Prostate gland (tissue), 2 donors: ENCODE measurements around the gene DYSF. TPM values are rescaled to one million over a fixed set of nuclear protein-coding genes. Genes with fewer than 3 reads are reported as not detected.

Source experiments
- DNase-seq: peaks from one replicate; pipeline ENCODE4 v3.0.0-alpha.2; 2019; ENCODE audit warnings: low spot score
- H3K27ac ChIP-seq, 2 donors: fragments of 200-600 bp; sonication (generic); 2 replicates each; pipeline ENCODE4 v1.5.1; 2017 to 2019
- H3K27me3 ChIP-seq: fragments of 200-600 bp; sonication (generic); replicated peaks from 2 replicates; pipeline ENCODE4 v1.5.1; 2019; ENCODE audit not compliant: insufficient read depth
- H3K36me3 ChIP-seq, 2 donors: fragments of 200-600 bp; sonication (generic); 1 replicate in 1 of 2; 2 replicates in 1 of 2; pipeline versions ENCODE4 v1.5.1 to v1.8.1; 2017 to 2019
- H3K4me1 ChIP-seq: fragments of 200-600 bp; sonication (generic); replicated peaks from 2 replicates; pipeline ENCODE4 v1.5.1; 2019
- H3K4me3 ChIP-seq, 2 donors: fragments of 200-600 bp; sonication (generic); 2 replicates each; pipeline ENCODE4 v1.5.1; 2017 to 2019
- H3K9me3 ChIP-seq: fragments of 200-600 bp; sonication (generic); 2 replicates; pipeline ENCODE4 v1.5.1; 2017
- POLR2A ChIP-seq: fragments of 450-650 bp; IDR thresholded peaks from one replicate; pipeline ENCODE4 v1.6.1; 2016; ENCODE audit warnings: antibody characterized with exemption, mild to moderate bottlenecking
- POLR2AphosphoS5 ChIP-seq: sonication (generic); formaldehyde crosslinking; IDR thresholded peaks from one replicate; pipeline ENCODE4 v1.6.1; 2017; ENCODE audit warnings: antibody characterized with exemption
- WGBS: methylation state at CpG from one replicate; pipeline ENCODE4 v1.1.5; 2018; 5-methylcytosine and 5-hydroxymethylcytosine counted together
- intact Hi-C: fragments of 100-400 bp; cut with DNase I; formaldehyde crosslinking; loops from one replicate; pipeline ENCODE4 v1.14.2; 2022
- total RNA-seq, 2 donors: library from RNA; depleted of rRNA; stranded (reverse); fragments of >200 nt; gene quantifications; one replicate each; pipeline ENCODE4 v1.1.0, GENCODE V29; 2016
- TF ChIP-seq, protein P1 (sequence below), 4 experiments: fragments of 200-600 bp in 2 of 4; fragments of 450-650 bp in 2 of 4; sonication (generic) in 2 of 4; IDR thresholded peaks; 1 replicate in 3 of 4; 2 replicates in 1 of 4; pipeline ENCODE4 v1.5.1; 2016 to 2019; ENCODE audit warnings: antibody characterized with exemption in 4 of 4, mild to moderate bottlenecking in 2 of 4, moderate library complexity in 2 of 4

Gene DYSF
- total RNA-seq, 2 donors from 2014 or later: 5.9 to 9.4 TPM

- no peaks in the 10 kb centered on the region for H3K4me1 ChIP-seq
- no peaks in the 10 kb centered on the region for H3K36me3 ChIP-seq
- no peak overlapping the region for H3K4me3 ChIP-seq
- intact Hi-C loops: no loop called here
- DNase-seq: no peak
- H3K9me3 ChIP-seq: no peaks in the 10 kb centered on the region
- TF ChIP-seq, protein P1, sequence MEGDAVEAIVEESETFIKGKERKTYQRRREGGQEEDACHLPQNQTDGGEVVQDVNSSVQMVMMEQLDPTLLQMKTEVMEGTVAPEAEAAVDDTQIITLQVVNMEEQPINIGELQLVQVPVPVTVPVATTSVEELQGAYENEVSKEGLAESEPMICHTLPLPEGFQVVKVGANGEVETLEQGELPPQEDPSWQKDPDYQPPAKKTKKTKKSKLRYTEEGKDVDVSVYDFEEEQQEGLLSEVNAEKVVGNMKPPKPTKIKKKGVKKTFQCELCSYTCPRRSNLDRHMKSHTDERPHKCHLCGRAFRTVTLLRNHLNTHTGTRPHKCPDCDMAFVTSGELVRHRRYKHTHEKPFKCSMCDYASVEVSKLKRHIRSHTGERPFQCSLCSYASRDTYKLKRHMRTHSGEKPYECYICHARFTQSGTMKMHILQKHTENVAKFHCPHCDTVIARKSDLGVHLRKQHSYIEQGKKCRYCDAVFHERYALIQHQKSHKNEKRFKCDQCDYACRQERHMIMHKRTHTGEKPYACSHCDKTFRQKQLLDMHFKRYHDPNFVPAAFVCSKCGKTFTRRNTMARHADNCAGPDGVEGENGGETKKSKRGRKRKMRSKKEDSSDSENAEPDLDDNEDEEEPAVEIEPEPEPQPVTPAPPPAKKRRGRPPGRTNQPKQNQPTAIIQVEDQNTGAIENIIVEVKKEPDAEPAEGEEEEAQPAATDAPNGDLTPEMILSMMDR (IDR thresholded peaks at IDR 0.05): no peak
- no peak for TF ChIP-seq POLR2A
- no peak for TF ChIP-seq POLR2AphosphoS5
- WGBS: 76% methylated on average over 6 of the region's 6 CpGs
- H3K27ac ChIP-seq: no peak overlapping the region
- no peaks in the 10 kb centered on the region for H3K27me3 ChIP-seq
These were observed 38.8 kb downstream of the DYSF start for GRCh38 chr2:71492112-71492511.

DNA sequence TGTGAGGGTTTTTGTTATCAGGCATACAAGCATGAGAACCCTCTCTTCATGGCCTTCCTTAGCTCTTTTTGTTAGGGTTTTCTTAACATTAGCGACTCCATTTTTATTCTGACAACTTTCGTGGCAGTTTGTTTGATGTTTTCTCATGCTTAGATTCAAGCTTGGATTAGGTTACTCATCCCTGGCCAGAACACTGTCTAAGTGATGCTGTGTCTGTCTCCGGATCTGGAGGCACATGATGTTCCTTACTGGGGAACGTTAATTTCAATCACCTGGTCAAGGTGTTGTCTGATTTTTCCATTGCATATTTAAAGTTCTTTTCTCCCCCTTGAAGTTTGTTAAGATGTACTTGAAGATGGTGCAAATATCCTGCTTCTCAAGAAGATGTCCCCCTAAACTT is 40.7 kb downstream of the DYSF start:
- Histone ChIP-seq H3K4me1 (no peaks in the 10 kb centered on the region), H3K9me3 (no peaks in the 10 kb centered on the region), H3K4me3 (no peak overlapping the region), H3K27me3 (no peaks in the 10 kb centered on the region), H3K27ac (no peak overlapping the region), H3K36me3 (no peaks in the 10 kb centered on the region)
- 86% methylated on average over 4 of the region's 4 CpGs for WGBS
- DNase-seq: no peak
- TF ChIP-seq POLR2A (no peak), POLR2AphosphoS5 (no peak)
- TF ChIP-seq, protein P1 (IDR thresholded peaks at IDR 0.05): no peak
- intact Hi-C loops: no loop called here

- Histone ChIP-seq H3K9me3 (no peaks in the 10 kb centered on the region), H3K36me3 (no peaks in the 10 kb centered on the region), H3K27ac (no peak overlapping the region), H3K4me1 (no peaks in the 10 kb centered on the region), H3K4me3 (no peak overlapping the region), H3K27me3 (no peaks in the 10 kb centered on the region)
- intact Hi-C loops: no loop called here
- TF ChIP-seq, protein P1 (IDR thresholded peaks at IDR 0.05): no peak
- TF ChIP-seq POLR2A (no peak), POLR2AphosphoS5 (no peak)
- DNase-seq: no peak
- WGBS: 71% methylated on average over 1 of the region's 1 CpG
These were observed 41.3 kb downstream of the DYSF start for GRCh38 chr2:71494523-71495155.

- no peak for TF ChIP-seq POLR2A
- no peak for TF ChIP-seq POLR2AphosphoS5
- TF ChIP-seq, protein P1 (IDR thresholded peaks at IDR 0.05): no peak
- Histone ChIP-seq H3K9me3 (no peaks in the 10 kb centered on the region), H3K27me3 (no peaks in the 10 kb centered on the region), H3K4me3 (no peak overlapping the region), H3K27ac (no peak overlapping the region), H3K36me3 (no peaks in the 10 kb centered on the region), H3K4me1 (no peaks in the 10 kb centered on the region)
- DNase-seq: no peak
- intact Hi-C loops: no loop called here
- 68% methylated on average over 9 of the region's 9 CpGs for WGBS
These were observed 42.9 kb downstream of the DYSF start for GRCh38 chr2:71496156-71496770.

DNA sequence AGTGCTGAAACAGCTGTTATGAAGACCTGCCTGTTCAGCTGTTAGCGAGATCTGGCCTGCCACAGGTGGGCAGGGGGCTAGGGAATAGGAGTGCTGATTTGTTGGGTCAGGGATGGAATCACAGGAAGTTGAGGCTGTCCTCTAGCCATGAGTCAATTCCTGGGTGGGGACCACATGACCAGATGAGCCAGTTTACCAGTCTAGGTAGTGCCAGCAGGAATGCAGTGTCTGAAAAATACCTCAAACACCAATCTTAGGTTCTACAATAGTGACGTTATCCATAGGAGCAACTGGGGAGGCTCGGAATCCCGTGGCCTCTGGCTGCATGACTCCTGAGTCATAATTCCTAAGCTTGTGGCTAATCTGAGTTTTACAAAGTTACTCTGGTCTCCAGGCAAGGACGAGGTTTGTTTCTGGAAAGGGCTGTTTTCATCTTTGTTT is 44.9 kb downstream of the DYSF start:
- no peaks in the 10 kb centered on the region for H3K36me3 ChIP-seq
- no peak for DNase-seq
- no peak for TF ChIP-seq POLR2A
- no peak for TF ChIP-seq POLR2AphosphoS5
- TF ChIP-seq, protein P1 (IDR thresholded peaks at IDR 0.05): no peak
- no peak overlapping the region for H3K27ac ChIP-seq
- 82% methylated on average over 5 of the region's 5 CpGs for whole genome bisulfite sequencing
- H3K27me3 ChIP-seq: no peaks in the 10 kb centered on the region
- intact Hi-C loops: no loop called here
- no peak overlapping the region for H3K4me3 ChIP-seq
- no peaks in the 10 kb centered on the region for H3K9me3 ChIP-seq
- H3K4me1 ChIP-seq: no peaks in the 10 kb centered on the region
